DND-41 (cell line): ENCODE measurements around the gene DDC.

Source experiments
- ATAC-seq: fragments of 200-7000 bp; cut with Tn5 transposase; 3 replicates; pipeline ENCODE4 v1.9.1; 2021; ENCODE audit warnings: low read depth; ENCODE audit not compliant: insufficient read depth
- DNase-seq: peaks from one replicate; pipeline ENCODE4 v3.0.0-alpha.2; 2020
- H2AFZ ChIP-seq: 2 replicates; pipeline ENCODE4 v1.6.0; 2012; ENCODE audit warnings: low read depth, low read length
- H3K27ac ChIP-seq: 2 replicates; pipeline ENCODE4 v1.5.1; 2012; ENCODE audit warnings: low read length, inconsistent platforms
- H3K27me3 ChIP-seq: fragments of 200-600 bp; sonication (generic); 2 replicates; pipeline ENCODE4 v1.6.0; 2012; ENCODE audit warnings: low read length, mild to moderate bottlenecking, inconsistent platforms; ENCODE audit not compliant: insufficient read depth, poor library complexity
- H3K36me3 ChIP-seq: 2 replicates; pipeline ENCODE4 v1.5.1; 2012; ENCODE audit warnings: low read length, inconsistent platforms; ENCODE audit not compliant: insufficient read depth
- H3K4me1 ChIP-seq: 2 replicates; pipeline ENCODE4 v1.5.1; 2012; ENCODE audit warnings: mild to moderate bottlenecking, low read length; ENCODE audit not compliant: insufficient read depth
- H3K4me2 ChIP-seq: 2 replicates; pipeline ENCODE4 v1.6.0; 2012; ENCODE audit warnings: mild to moderate bottlenecking, moderate library complexity, low read length, inconsistent platforms; ENCODE audit not compliant: insufficient read depth
- H3K4me3 ChIP-seq, 2 experiments: fragments of 200-600 bp in 1 of 2; shearing (Covaris generic) in 1 of 2; 2 replicates each; pipeline ENCODE4 v1.5.1; 2012 to 2016; ENCODE audit warnings: inconsistent platforms in 2 of 2, low read length in 2 of 2, mild to moderate bottlenecking in 2 of 2, low read depth in 1 of 2, moderate library complexity in 1 of 2
- H3K79me2 ChIP-seq: 2 replicates; pipeline ENCODE4 v1.6.0; 2012; ENCODE audit warnings: low read length, inconsistent platforms; ENCODE audit not compliant: insufficient read depth
- H3K9ac ChIP-seq: 2 replicates; pipeline ENCODE4 v1.6.0; 2012; ENCODE audit warnings: low read depth, mild to moderate bottlenecking, inconsistent platforms, low read length, moderate library complexity
- H3K9me3 ChIP-seq: 2 replicates; pipeline ENCODE4 v1.5.1; 2012; ENCODE audit warnings: low read length, moderate library complexity, mild to moderate bottlenecking, inconsistent platforms; ENCODE audit not compliant: insufficient read depth, severe bottlenecking
- H4K20me1 ChIP-seq: 2 replicates; pipeline ENCODE4 v1.6.0; 2012; ENCODE audit warnings: low read length; ENCODE audit not compliant: insufficient read depth
- CTCF ChIP-seq: IDR thresholded peaks from 2 replicates; pipeline ENCODE4 v1.5.1; 2012; ENCODE audit warnings: borderline replicate concordance, low read length, moderate library complexity, mild to moderate bottlenecking; ENCODE audit not compliant: poor library complexity, severe bottlenecking; ENCODE audit errors: extremely low read depth
- EZH2 ChIP-seq: IDR thresholded peaks from 3 replicates; pipeline ENCODE4 v1.6.1; 2012; ENCODE audit warnings: borderline replicate concordance, low read depth, mild to moderate bottlenecking, moderate library complexity, low read length, inconsistent platforms; ENCODE audit not compliant: severe bottlenecking

DDC gene

GRCh38 chr7:50505553-50506210, 59.5 kb downstream of the DDC start:
- TF ChIP-seq EZH2: no peak
- TF ChIP-seq CTCF: no peak
- DNase-seq (peak; percentile 27), ATAC-seq (peak; percentile 47; the same call in 2 of the 3 replicates)
- Histone ChIP-seq H3K4me1 (0 out of 2 replicates have a peak, but pooled peaks cover 7% of the 10 kb centered on the region), H2AFZ (no peak overlapping the region), H3K9me3 (no peaks in the 10 kb centered on the region), H4K20me1 (no peaks in the 10 kb centered on the region), H3K36me3 (no peaks in the 10 kb centered on the region), H3K9ac (no peak overlapping the region), H3K79me2 (no peaks in the 10 kb centered on the region), H3K27ac (no peak overlapping the region), H3K4me3 (no peak overlapping the region), H3K27me3 (peaks cover 12% of the 10 kb centered on the region), H3K4me2 (no peak overlapping the region)

GRCh38 chr7:50504646-50505546, 60.3 kb downstream of the DDC start:
- Histone ChIP-seq H3K9ac (no peak overlapping the region), H3K4me1 (0 out of 2 replicates have a peak, but pooled peaks cover 7% of the 10 kb centered on the region), H3K27ac (no peak overlapping the region), H3K27me3 (peaks cover 12% of the 10 kb centered on the region), H4K20me1 (no peaks in the 10 kb centered on the region), H3K36me3 (no peaks in the 10 kb centered on the region), H3K4me2 (no peak overlapping the region), H3K4me3 (no peak overlapping the region), H3K79me2 (no peaks in the 10 kb centered on the region), H2AFZ (no peak overlapping the region), H3K9me3 (no peaks in the 10 kb centered on the region)
- no peak for ATAC-seq
- no peak for DNase-seq
- TF ChIP-seq CTCF (no peak), EZH2 (no peak)

- no peak overlapping the region for H3K9ac ChIP-seq
- TF ChIP-seq EZH2 (no peak), CTCF (no peak)
- H2AFZ ChIP-seq: no peak overlapping the region
- H3K27me3 ChIP-seq: peaks cover 16% of the 10 kb centered on the region
- ATAC-seq: no peak
- H3K4me1 ChIP-seq: 0 out of 2 replicates have a peak, but pooled peaks cover 7% of the 10 kb centered on the region
- no peaks in the 10 kb centered on the region for H3K36me3 ChIP-seq
- H3K79me2 ChIP-seq: no peaks in the 10 kb centered on the region
- H3K4me2 ChIP-seq: no peak overlapping the region
- no peak for DNase-seq
- no peaks in the 10 kb centered on the region for H4K20me1 ChIP-seq
- no peak overlapping the region for H3K4me3 ChIP-seq
- no peak overlapping the region for H3K27ac ChIP-seq
- H3K9me3 ChIP-seq: no peaks in the 10 kb centered on the region
Observed at GRCh38 chr7:50502947-50503346, 62.3 kb downstream of the DDC start.
